Ovary (tissue), 3 donors: ENCODE measurements around the gene HELQ.

Experiments used
- CTCF ChIP-seq, 3 donors: fragments of 450-650 bp in 2 of 3; fragments of 200-600 bp in 1 of 3; IDR thresholded peaks; one replicate each; pipeline versions ENCODE4 v1.5.1 to v1.8.0; 2016 to 2022; ENCODE audit warnings: antibody characterized with exemption in 3 of 3, mild to moderate bottlenecking in 1 of 3
- EP300 ChIP-seq: sonication (generic); formaldehyde crosslinking; IDR thresholded peaks from one replicate; pipeline ENCODE4 v1.6.1; 2017; ENCODE audit warnings: antibody characterized with exemption
- POLR2A ChIP-seq: fragments of 450-650 bp; IDR thresholded peaks from one replicate; pipeline ENCODE4 v1.6.1; 2017; ENCODE audit warnings: antibody characterized with exemption, mild to moderate bottlenecking, moderate library complexity
- donor health status: DM: no; HTN: no; CAD: no.

DNA sequence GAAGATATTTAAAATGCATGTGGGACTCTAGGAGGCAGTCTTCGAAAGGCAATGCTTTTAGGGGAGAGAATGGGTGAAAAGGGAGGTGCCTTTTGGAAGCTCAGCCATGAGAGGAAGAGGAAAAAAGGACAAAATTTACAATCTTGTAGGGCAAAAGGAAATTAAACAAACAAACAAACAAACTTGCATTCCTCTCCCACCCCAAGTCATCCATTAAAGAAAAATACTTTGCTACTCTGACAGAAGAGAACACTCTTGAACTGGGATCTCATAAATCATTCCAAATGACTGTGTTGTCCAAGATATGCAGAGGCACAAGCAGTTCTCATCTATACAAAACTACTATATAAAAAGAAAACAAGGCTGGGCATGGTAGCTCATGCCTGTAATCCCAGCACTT is 46.7 kb downstream of the HELQ start:
- TF ChIP-seq CTCF (IDR thresholded peaks at IDR 0.05) (no peak), POLR2A (no peak), EP300 (no peak)
